Omental fat pad (tissue), 4 donors: ENCODE results near the gene CYP26B1. TPM values are rescaled to one million over a fixed set of nuclear protein-coding genes. Genes with fewer than 3 reads are reported as not detected.

ENCODE experiments used
- ATAC-seq: fragments of 150-250 bp; one replicate; pipeline ENCODE4 v1.9.1; 2016; ENCODE audit warnings: mild to moderate bottlenecking, moderate library complexity; ENCODE audit not compliant: low FRiP score
- DNase-seq: peaks from one replicate; pipeline ENCODE4 v3.0.0-alpha.2; 2019; ENCODE audit warnings: low spot score
- total RNA-seq, 4 donors: library from RNA; depleted of rRNA; stranded (reverse); fragments of >200 nt; gene quantifications; one replicate each; pipeline ENCODE4 v1.1.0, GENCODE V29; 2016
- TF ChIP-seq, protein P1 (sequence below), 3 donors: fragments of 450-650 bp; IDR thresholded peaks; one replicate each; pipeline ENCODE4 v1.5.1; 2016 to 2017; ENCODE audit warnings: antibody characterized with exemption in 3 of 3, mild to moderate bottlenecking in 3 of 3, moderate library complexity in 2 of 3

CYP26B1 gene
- total RNA-seq, 4 donors from 2014 or later = 10.6 to 36.6 (median 18.8) TPM

GRCh38 chr2:72172478-72172877 lies 24.8 kb upstream of the CYP26B1 start:
- ATAC-seq = no peak
- DNase-seq = no peak
- TF ChIP-seq, protein P1, sequence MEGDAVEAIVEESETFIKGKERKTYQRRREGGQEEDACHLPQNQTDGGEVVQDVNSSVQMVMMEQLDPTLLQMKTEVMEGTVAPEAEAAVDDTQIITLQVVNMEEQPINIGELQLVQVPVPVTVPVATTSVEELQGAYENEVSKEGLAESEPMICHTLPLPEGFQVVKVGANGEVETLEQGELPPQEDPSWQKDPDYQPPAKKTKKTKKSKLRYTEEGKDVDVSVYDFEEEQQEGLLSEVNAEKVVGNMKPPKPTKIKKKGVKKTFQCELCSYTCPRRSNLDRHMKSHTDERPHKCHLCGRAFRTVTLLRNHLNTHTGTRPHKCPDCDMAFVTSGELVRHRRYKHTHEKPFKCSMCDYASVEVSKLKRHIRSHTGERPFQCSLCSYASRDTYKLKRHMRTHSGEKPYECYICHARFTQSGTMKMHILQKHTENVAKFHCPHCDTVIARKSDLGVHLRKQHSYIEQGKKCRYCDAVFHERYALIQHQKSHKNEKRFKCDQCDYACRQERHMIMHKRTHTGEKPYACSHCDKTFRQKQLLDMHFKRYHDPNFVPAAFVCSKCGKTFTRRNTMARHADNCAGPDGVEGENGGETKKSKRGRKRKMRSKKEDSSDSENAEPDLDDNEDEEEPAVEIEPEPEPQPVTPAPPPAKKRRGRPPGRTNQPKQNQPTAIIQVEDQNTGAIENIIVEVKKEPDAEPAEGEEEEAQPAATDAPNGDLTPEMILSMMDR (IDR thresholded peaks at IDR 0.05) = no peak

DNA sequence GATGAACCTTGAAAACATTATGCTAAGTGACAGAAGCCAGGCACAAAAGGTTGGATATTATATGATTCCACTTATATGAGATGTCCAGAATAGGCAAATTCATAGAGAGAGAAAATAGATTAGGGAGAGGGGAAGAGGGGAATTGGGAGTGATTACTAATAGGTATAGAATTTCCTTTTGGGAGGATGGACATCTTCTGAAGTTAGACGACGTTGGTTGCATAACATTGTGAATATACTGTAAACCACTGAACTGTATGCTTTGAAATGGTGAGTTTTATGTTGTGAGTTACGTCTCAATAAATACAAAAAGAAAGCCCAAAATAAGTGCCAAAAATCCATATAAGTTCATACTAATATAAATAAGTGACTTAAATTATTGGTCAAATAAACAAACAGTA lies 18.6 kb upstream of the CYP26B1 start:
- TF ChIP-seq, protein P1 (IDR thresholded peaks at IDR 0.05) = no peak
- ATAC-seq = no peak
- DNase-seq = no peak

- no peak for ATAC-seq
These were observed 18.1 kb upstream of the CYP26B1 start for GRCh38 chr2:72165792-72166191.

GRCh38 chr2:72162574-72162973 lies 14.9 kb upstream of the CYP26B1 start:
- no peak for ATAC-seq
- TF ChIP-seq, protein P1 (IDR thresholded peaks at IDR 0.05) = no peak
- DNase-seq = no peak

More at GRCh38 chr2:72165792-72166191, 18.1 kb upstream of the CYP26B1 start:
- no peak for DNase-seq
- TF ChIP-seq, protein P1 (IDR thresholded peaks at IDR 0.05) = no peak

- TF ChIP-seq, protein P1 (IDR thresholded peaks at IDR 0.05) = no peak
- ATAC-seq = no peak
- DNase-seq = no peak
These were observed 11.7 kb upstream of the CYP26B1 start for GRCh38 chr2:72159211-72159993.

DNA sequence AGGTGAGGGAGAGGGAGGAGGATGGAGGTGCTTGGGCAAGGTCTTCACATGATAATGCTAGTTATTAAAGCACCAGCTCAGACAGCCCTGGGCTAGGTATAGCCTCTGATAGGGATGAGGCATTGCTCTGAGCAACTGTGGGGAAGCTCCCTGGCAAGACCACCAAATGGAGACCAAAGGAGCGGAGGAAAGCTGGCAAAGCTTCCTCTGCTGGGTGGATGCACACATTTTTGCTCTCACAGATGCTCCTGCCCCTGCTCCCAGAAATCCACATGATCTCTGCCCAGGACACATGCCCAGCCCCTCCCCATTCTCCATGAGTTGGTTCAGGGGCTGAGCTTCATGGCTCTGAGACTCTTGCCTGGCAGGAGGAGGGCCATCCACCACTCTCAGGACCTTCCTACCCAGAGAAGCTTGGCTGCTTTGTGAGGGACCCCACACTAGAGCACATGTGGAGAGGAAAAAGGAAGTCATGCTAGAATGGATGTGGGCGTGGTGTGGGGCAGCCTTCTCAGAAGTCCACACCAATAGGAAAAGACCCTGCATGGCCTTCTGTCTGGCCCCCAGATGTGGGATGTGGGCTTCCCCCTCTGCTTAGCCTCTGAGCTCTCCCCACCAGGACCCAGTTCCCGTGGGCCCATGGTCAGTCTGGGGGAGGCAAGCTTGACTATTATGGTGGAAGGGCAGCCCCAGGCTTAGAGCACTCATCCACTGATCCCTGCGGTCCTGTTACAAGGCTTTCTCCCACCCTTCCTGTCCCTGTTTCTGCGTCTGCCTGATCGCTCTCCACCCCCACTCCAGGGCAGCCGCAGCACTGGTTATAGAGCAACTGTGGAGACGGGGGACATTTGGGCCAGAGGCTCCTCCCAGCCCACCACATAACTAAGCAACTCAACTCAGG lies 10.5 kb upstream of the CYP26B1 start:
- no peak for DNase-seq
- TF ChIP-seq, protein P1 (IDR thresholded peaks at IDR 0.05) = no peak
- no peak for ATAC-seq
